Calu3 (cell line): ENCODE data around the gene CXorf65. TPM values are rescaled to one million over a fixed set of nuclear protein-coding genes. Genes with fewer than 3 reads are reported as not detected.

Source experiments
- Bru-seq: library from RNA; stranded (reverse); fragments of 400-500 nt; gene quantifications from one replicate; lab custom pipeline; 2021; lab: Mats Ljungman, UMichigan
- BruChase-seq, 2 experiments: library from RNA; stranded (reverse); fragments of 400-500 nt; gene quantifications; one replicate each; lab custom pipeline; 2021; lab: Mats Ljungman, UMichigan
- BruUV-seq: library from RNA; stranded (reverse); fragments of 400-500 nt; replicated peaks from 2 replicates; lab custom pipeline; 2021; lab: Mats Ljungman, UMichigan
- CTCF ChIA-PET: fragments of 300-600 bp; sonication (Branson Sonifier 250); formaldehyde crosslinking; loops from one replicate; lab custom pipeline; 2022; ENCODE audit warnings: antibody characterized with exemption; lab: Charles Lee
- DNase-seq: peaks from one replicate; pipeline ENCODE4 v3.0.0; 2022
- H3K27ac Mint-ChIP-seq: one replicate; pipeline ENCODE4 v1.8.0; 2022; ENCODE audit warnings: mixed read lengths; ENCODE audit not compliant: unreplicated experiment
- H3K27me3 Mint-ChIP-seq: one replicate; pipeline ENCODE4 v1.8.0; 2022; ENCODE audit warnings: mixed read lengths; ENCODE audit not compliant: unreplicated experiment
- H3K36me3 Mint-ChIP-seq: one replicate; pipeline ENCODE4 v1.8.0; 2022; ENCODE audit warnings: mild to moderate bottlenecking, moderate library complexity, mixed read lengths; ENCODE audit not compliant: insufficient read depth, unreplicated experiment
- H3K4me1 Mint-ChIP-seq: one replicate; pipeline ENCODE4 v1.8.0; 2022; ENCODE audit warnings: mild to moderate bottlenecking, low read depth, mixed read lengths; ENCODE audit not compliant: unreplicated experiment
- H3K4me3 Mint-ChIP-seq: one replicate; pipeline ENCODE4 v1.8.0; 2022; ENCODE audit warnings: mild to moderate bottlenecking, low read depth, moderate library complexity, mixed read lengths; ENCODE audit not compliant: unreplicated experiment
- H3K9me3 Mint-ChIP-seq: one replicate; pipeline ENCODE4 v1.8.0; 2022; ENCODE audit warnings: low read depth, mixed read lengths; ENCODE audit not compliant: unreplicated experiment
- CTCF ChIP-seq: fragments of 200-600 bp; IDR thresholded peaks from one replicate; pipeline ENCODE4 v1.8.0; 2022; ENCODE audit warnings: antibody characterized with exemption; ENCODE audit not compliant: unreplicated experiment
- intact Hi-C: fragments of 100-400 bp; cut with micrococcal nuclease; formaldehyde crosslinking; loops from one replicate; pipeline ENCODE4 v1.10.0; 2022; ENCODE audit not compliant: unreplicated experiment
- long read RNA-seq: library from polyadenylated mRNA; stranded (forward); transcript quantifications from one replicate; pipeline ENCODE4 v2.0.0, GENCODE V29; 2022
- total RNA-seq: library from RNA; stranded (reverse); gene quantifications from 2 replicates; pipeline ENCODE4 v1.2.3, GENCODE V29; 2022

Gene CXorf65
- total RNA-seq = not detected in 2 replicates
- Bru-seq, nascent RNA = not detected
- BruChase-seq, experiment 1, labeled RNA remaining after a 6-hour chase = not detected
- BruChase-seq, experiment 2, labeled RNA remaining after a 2-hour chase = not detected
- long read RNA-seq = 0 reads

- CTCF ChIA-PET = no interaction called here
- no peaks in the 10 kb centered on the region for H3K9me3 Mint-ChIP-seq
Observed at GRCh38 chrX:71106427-71106826, at the start of gene CXorf65. Gene CXorf65 (minus strand): TSS chrX:71106740. CDS start chrX:71106556, 184 bp downstream.

GRCh38 chrX:71154641-71155040 lies 48.1 kb upstream of the CXorf65 start:
- peaks cover 43% of the 10 kb centered on the region for H3K27me3 Mint-ChIP-seq
- CTCF ChIA-PET = no interaction called here
- peaks cover 4% of the 10 kb centered on the region for H3K36me3 Mint-ChIP-seq
- intact Hi-C loops = no loop called here
- TF ChIP-seq CTCF = no peak
- no TSS peak for BruUV-seq
- H3K4me1 Mint-ChIP-seq = no peaks in the 10 kb centered on the region
- no peak overlapping the region for H3K27ac Mint-ChIP-seq
- H3K4me3 Mint-ChIP-seq = no peak overlapping the region
- DNase-seq = no peak
- H3K9me3 Mint-ChIP-seq = no peaks in the 10 kb centered on the region

More at GRCh38 chrX:71106427-71106826, at the start of gene CXorf65:
- no peak within 1 kb of the TSS for H3K27ac Mint-ChIP-seq
- BruUV-seq = no TSS peak
- no peak for DNase-seq
- no peak within 1 kb of the TSS for H3K4me3 Mint-ChIP-seq
- intact Hi-C loops = no loop called here
- no peaks in the 10 kb centered on the region for H3K36me3 Mint-ChIP-seq
- H3K4me1 Mint-ChIP-seq = peaks cover 12% of the 10 kb centered on the region
- H3K27me3 Mint-ChIP-seq = no peaks in the 10 kb centered on the region
- TF ChIP-seq CTCF = no peak

- Mint-ChIP-seq H3K27ac (no peak overlapping the region), H3K9me3 (no peaks in the 10 kb centered on the region), H3K36me3 (peaks cover 4% of the 10 kb centered on the region), H3K27me3 (peaks cover 43% of the 10 kb centered on the region), H3K4me1 (no peaks in the 10 kb centered on the region), H3K4me3 (no peak overlapping the region)
- no TSS peak for BruUV-seq
- no peak for DNase-seq
- CTCF ChIA-PET = no interaction called here
- intact Hi-C loops = no loop called here
- no peak for TF ChIP-seq CTCF
Observed at GRCh38 chrX:71154196-71154595, 47.7 kb upstream of the CXorf65 start.

GRCh38 chrX:71151366-71151765 lies 44.8 kb upstream of the CXorf65 start:
- intact Hi-C loops = no loop called here
- Mint-ChIP-seq H3K27ac (no peak overlapping the region), H3K4me3 (no peak overlapping the region), H3K4me1 (no peaks in the 10 kb centered on the region), H3K27me3 (peaks cover 43% of the 10 kb centered on the region), H3K36me3 (peaks cover 4% of the 10 kb centered on the region), H3K9me3 (no peaks in the 10 kb centered on the region)
- CTCF ChIA-PET = no interaction called here
- no TSS peak for BruUV-seq
- TF ChIP-seq CTCF = no peak
- no peak for DNase-seq
